GM12878 (cell line): ENCODE data around the gene GCDH. TPM values are rescaled to one million over a fixed set of nuclear protein-coding genes. Genes with fewer than 3 reads are reported as not detected.

ENCODE experiments used
- ATAC-seq: fragments of 200-7000 bp; cut with Tn5 transposase; 3 replicates; pipeline ENCODE4 v1.9.1; 2020; ENCODE audit warnings: mild to moderate bottlenecking, moderate library complexity
- BruUV-seq: library from RNA; stranded (reverse); fragments of 400-500 nt; replicated peaks from 2 replicates; lab custom pipeline; 2021; lab: Mats Ljungman, UMichigan
- CTCF ChIA-PET: fragments of 300-600 bp; sonication (Branson Sonifier 250); formaldehyde crosslinking; extraction: SDS; loops from one replicate; lab custom pipeline; 2021; ENCODE audit warnings: inconsistent platforms; lab: Yijun Ruan, JAX
- POLR2A ChIA-PET: fragments of 350-600 bp; formaldehyde crosslinking; extraction: SDS; loops from one replicate; lab custom pipeline; 2021; ENCODE audit warnings: inconsistent platforms; lab: Charles Lee
- RAD21 ChIA-PET: fragments of 300-600 bp; sonication (Branson Sonifier 250); formaldehyde crosslinking; loops from one replicate; lab custom pipeline; 2023; ENCODE audit warnings: antibody characterized with exemption; ENCODE audit not compliant: unreplicated experiment; lab: Charles Lee
- SMC1A ChIA-PET: fragments of 300-600 bp; sonication (Branson Sonifier 250); formaldehyde crosslinking; loops from one replicate; lab custom pipeline; 2023; ENCODE audit not compliant: unreplicated experiment, uncharacterized antibody; lab: Charles Lee
- DNase-seq: peaks from one replicate; pipeline ENCODE4 v3.0.0-alpha.2; 2011; ENCODE audit warnings: low read depth, low spot score
- FAIRE-seq: peaks from 3 replicates; lab custom pipeline; 2011; peaks lifted over from hg19 to GRCh38; lab: Jason Lieb, UNC
- H2AFZ ChIP-seq: 2 replicates; pipeline ENCODE4 v1.6.0; 2011; ENCODE audit warnings: low read depth, low read length, control low read depth; ENCODE audit not compliant: control insufficient read depth
- H3K27ac ChIP-seq: 2 replicates; pipeline ENCODE4 v1.5.1; 2011; ENCODE audit warnings: control low read depth; ENCODE audit not compliant: control insufficient read depth, insufficient read depth
- H3K27me3 ChIP-seq, 2 experiments: replicated peaks in 1 of 2; 2 replicates each; pipeline versions ENCODE4 v1.6.0 to v1.6.1; 2011; ENCODE audit warnings: low read length in 1 of 2; ENCODE audit not compliant: control insufficient read depth in 2 of 2, insufficient read depth in 2 of 2
- H3K36me3 ChIP-seq, 2 experiments: 2 replicates each; pipeline ENCODE4 v1.5.1; 2011; ENCODE audit warnings: low read length in 1 of 2; ENCODE audit not compliant: control insufficient read depth in 2 of 2, insufficient read depth in 2 of 2
- H3K4me1 ChIP-seq: 2 replicates; pipeline ENCODE4 v1.6.1; 2011; ENCODE audit warnings: mild to moderate bottlenecking, low read length, moderate library complexity, mixed read lengths; ENCODE audit not compliant: control insufficient read depth, insufficient read depth
- H3K4me2 ChIP-seq: 2 replicates; pipeline ENCODE4 v1.6.0; 2011; ENCODE audit warnings: control low read depth; ENCODE audit not compliant: control insufficient read depth, insufficient read depth
- H3K4me3 ChIP-seq: fragments of 200-600 bp; sonication (generic); 2 replicates; pipeline ENCODE4 v1.5.1; 2016
- H3K79me2 ChIP-seq: 2 replicates; pipeline ENCODE4 v1.6.0; 2011; ENCODE audit warnings: low read length; ENCODE audit not compliant: control insufficient read depth, insufficient read depth
- H3K9ac ChIP-seq: 2 replicates; pipeline ENCODE4 v1.8.0; 2011; ENCODE audit warnings: low read length, control low read depth, mixed read lengths; ENCODE audit not compliant: control insufficient read depth, insufficient read depth
- H3K9me3 ChIP-seq: replicated peaks from 3 replicates; pipeline ENCODE4 v1.5.1; 2011; ENCODE audit warnings: mild to moderate bottlenecking, low read length; ENCODE audit not compliant: control insufficient read depth, insufficient read depth
- H4K20me1 ChIP-seq: 2 replicates; pipeline ENCODE4 v1.6.0; 2011; ENCODE audit not compliant: control insufficient read depth, insufficient read depth
- ATF7 ChIP-seq: fragments of 450-650 bp; IDR thresholded peaks from 2 replicates; pipeline ENCODE4 v1.6.1; 2016; ENCODE audit warnings: low read depth, mild to moderate bottlenecking
- CBX3 ChIP-seq: fragments of 200-600 bp; sonication (generic); IDR thresholded peaks from 2 replicates; pipeline ENCODE4 v1.6.1; 2016; ENCODE audit warnings: low read depth, borderline replicate concordance
- ELK1 ChIP-seq: IDR thresholded peaks from 2 replicates; pipeline ENCODE4 v1.6.1; 2012; ENCODE audit warnings: low read depth, low read length, improper control_type of control experiment
- FOXK2 ChIP-seq: fragments of 450-650 bp; IDR thresholded peaks from 2 replicates; pipeline ENCODE4 v1.6.1; 2017; ENCODE audit warnings: mild to moderate bottlenecking, moderate library complexity
- USF2 ChIP-seq: IDR thresholded peaks from 2 replicates; pipeline ENCODE4 v1.6.1; 2011; ENCODE audit warnings: low read depth, low read length, improper control_type of control experiment, borderline replicate concordance
- WRNIP1 ChIP-seq: IDR thresholded peaks from 2 replicates; pipeline ENCODE4 v1.6.1; 2011; ENCODE audit warnings: low read depth, low read length, improper control_type of control experiment, borderline replicate concordance
- WGBS: methylation state at CpG from one replicate; pipeline ENCODE4 v1.1.6; 2016; ENCODE audit warnings: low lambda C conversion rate; ENCODE audit not compliant: insufficient replicate concordance, insufficient coverage; ENCODE audit errors: missing lambda C conversion rate; 5-methylcytosine and 5-hydroxymethylcytosine counted together
- in situ Hi-C: fragments of 300-500 bp; cut with MboI; formaldehyde crosslinking; loops from 9 replicates; pipeline ENCODE4 v1.14.3; 2018; ENCODE audit warnings: mixed read lengths
- intact Hi-C: fragments of 100-400 bp; cut with micrococcal nuclease; formaldehyde crosslinking; loops from one replicate; pipeline ENCODE4 v1.14.2; 2022; ENCODE audit not compliant: unreplicated experiment
- polyA plus RNA-seq, 11 experiments: library from polyadenylated mRNA; depleted of rRNA in 4 of 11; unstranded in 6 of 11; stranded (reverse) in 5 of 11; fragments of >200 nt; fragmentation: Nextera tagmentation in 4 of 11; fragmentation: Illumina TruSeq in 1 of 11; extraction: Ambion mirVana in 4 of 11; extraction: Trizol in 1 of 11; gene quantifications; 1 replicate in 1 of 11; 2 replicates in 10 of 11; pipeline versions ENCODE4 v1.2.1 to v1.2.3, GENCODE V29; 2011 to 2016; ENCODE audit warnings: inconsistent platforms in 2 of 11, missing spikeins in 2 of 11, low read depth in 1 of 11
- total RNA-seq, 4 experiments: library from RNA; depleted of rRNA in 3 of 4; stranded (reverse); fragments of >200 nt in 3 of 4; fragmentation: Illumina TruSeq in 1 of 4; extraction: Trizol in 1 of 4; gene quantifications; 2 replicates each; pipeline versions ENCODE4 v1.2.1 to v1.2.3, GENCODE V29; 2013 to 2021

Gene GCDH
- total and polyA plus RNA-seq, 10 of the 15 experiments (the other 5 are each of a cell fraction or from before 2014, with no cell fraction given): 4.2 to 69.4 (median 39.7) TPM

GRCh38 chr19:12875086-12875485, 15.9 kb upstream of the GCDH start (continued):
- no peak for TF ChIP-seq CBX3
- no peak for TF ChIP-seq ELK1

- CTCF ChIA-PET: interaction anchor here (0.7 to 13.2 kb wide), 15 partner anchors 8 to 263 kb away, joined by 3 to 182 read pairs (median 4); partner anchors contain the start of genes FARSA and GCDH
These were observed 10.3 kb upstream of the GCDH start for GRCh38 chr19:12880551-12881171.

More at GRCh38 chr19:12880551-12881171, 10.3 kb upstream of the GCDH start:
- SMC1A ChIA-PET: interaction anchor here (0.8 to 4.1 kb wide), 4 partner anchors 10 to 97 kb away, joined by 3 to 23 read pairs (median 4); partner anchors contain the start of gene GCDH
- Histone ChIP-seq H3K27ac (peak overlapping the region; percentile 82), H4K20me1 (no peaks in the 10 kb centered on the region), H3K9me3 (peaks cover 7% of the 10 kb centered on the region), H3K4me1 (peaks cover 16% of the 10 kb centered on the region), H3K79me2 (peaks cover 4% of the 10 kb centered on the region; the same call in 1 of the 2 replicates), H3K27me3 (no peaks in the 10 kb centered on the region), H3K9ac (peak overlapping the region; percentile 75), H2AFZ (peak overlapping the region; percentile 92), H3K4me2 (peak overlapping the region; percentile 91), H3K36me3 (peaks cover 0 to 4% of the 10 kb centered on the region in 2 experiments; a peak in 2 of 4 replicates), H3K4me3 (peak overlapping the region; percentile 90)
- intact Hi-C loops: no loop called here
- 7% methylated on average over 29 of the region's 29 CpGs for WGBS
- DNase-seq (no peak), FAIRE-seq (no peak), ATAC-seq (peak; percentile 49)
- RAD21 ChIA-PET: interaction anchor here (1.2 to 2.4 kb wide), 4 partner anchors 10 to 85 kb away, joined by 6 to 21 read pairs (median 12); partner anchors contain the start of gene GCDH
- in situ Hi-C loops: loop anchor here (10.0 kb wide), 1 partner anchor 214 kb away; no protein-coding TSS in a partner anchor
- POLR2A ChIA-PET: interaction anchor here (0.6 to 3.3 kb wide), 9 partner anchors 10 to 146 kb away, joined by 3 to 35 read pairs (median 4); partner anchors contain the start of genes CALR, FARSA, GCDH and TRIR
- peak; percentile 55 for TF ChIP-seq ATF7
- TF ChIP-seq FOXK2: peak; percentile 64; the same call in 1 of the 2 replicates
- TF ChIP-seq WRNIP1: no peak
- no peak for TF ChIP-seq USF2
- TSS peak; percentile 74 for BruUV-seq
